GM21381 (cell line): ENCODE data around the gene SLCO4A1.
A peak's percentile ranks its signal among the peaks of the same experiment; 100 is the strongest.

Experiments used
- ATAC-seq: cut with Tn5 transposase; IDR thresholded peaks from one replicate; pipeline ENCODE4 v1.9.1; 2021; ENCODE audit warnings: mild to moderate bottlenecking, moderate library complexity; ENCODE audit not compliant: unreplicated experiment

SLCO4A1 gene

DNA sequence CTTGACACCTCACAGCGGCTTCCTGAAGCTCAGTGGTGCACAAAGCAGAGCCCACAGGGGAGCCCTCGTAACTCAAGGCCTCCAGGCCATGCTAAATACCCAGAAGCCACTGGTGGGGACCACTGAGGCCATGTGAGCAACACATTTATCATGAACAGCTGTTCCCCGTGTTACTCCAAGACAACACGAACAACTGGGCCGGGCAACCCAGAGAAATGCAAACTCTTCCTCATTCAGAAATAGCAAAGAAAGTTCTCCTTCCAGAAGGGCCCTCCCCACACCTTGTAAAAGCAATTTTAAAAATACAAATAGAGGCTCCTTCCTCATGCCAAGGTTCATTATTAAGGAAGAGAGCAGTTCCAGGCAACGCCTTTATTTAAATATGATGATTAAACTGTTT lies 36.3 kb upstream of the SLCO4A1 start:
- no peak for ATAC-seq

DNA sequence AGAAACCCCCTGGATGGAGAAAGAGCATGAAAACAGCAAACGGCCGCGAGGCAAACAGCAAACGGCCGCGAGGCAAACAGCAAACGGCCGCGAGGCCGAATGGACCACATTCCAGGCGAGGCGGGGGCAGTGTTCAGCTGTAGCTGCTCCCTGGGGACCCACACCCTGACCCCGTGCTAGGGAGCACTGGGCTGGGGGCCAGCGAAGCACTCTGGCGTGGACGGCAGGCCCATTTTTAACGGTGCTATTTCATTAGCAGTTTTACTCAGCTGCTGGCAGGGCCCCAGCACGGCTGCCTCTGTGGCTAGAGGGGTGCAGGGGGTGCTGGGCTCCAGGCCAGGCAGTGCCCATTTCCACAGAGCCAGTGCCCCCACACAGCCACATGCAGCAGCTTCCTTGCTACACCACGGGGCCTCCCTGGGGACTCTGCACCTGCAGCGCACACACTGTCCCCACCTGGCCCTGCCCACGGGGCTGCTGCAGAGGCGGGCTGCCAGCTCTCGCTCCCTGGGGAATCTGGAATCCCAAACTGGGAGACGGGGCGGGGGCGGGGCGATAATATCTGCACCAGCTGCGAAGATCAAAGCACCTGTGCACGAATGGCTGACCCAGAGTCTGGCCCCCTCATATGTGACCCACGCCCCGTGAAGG lies 35.6 kb upstream of the SLCO4A1 start:
- no peak for ATAC-seq

- ATAC-seq: no peak
These were observed 34.7 kb upstream of the SLCO4A1 start for GRCh38 chr20:62607366-62608217.

DNA sequence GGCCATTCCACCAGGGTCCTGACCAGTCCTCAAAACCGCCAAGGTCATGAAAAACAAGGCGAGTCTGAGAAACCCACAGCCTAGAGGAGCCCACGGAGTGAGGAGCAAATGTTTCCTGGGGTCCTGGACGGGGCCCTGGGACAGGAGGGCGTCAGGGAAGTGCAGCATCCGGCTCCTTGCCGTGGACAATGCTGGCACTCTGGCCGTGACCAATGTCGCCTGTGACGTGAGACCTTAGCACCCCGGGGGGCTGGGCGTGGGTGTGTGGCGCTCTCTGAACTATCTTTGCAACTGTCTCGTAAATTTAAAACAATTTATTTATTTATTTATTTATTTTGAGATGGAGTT lies 34.1 kb upstream of the SLCO4A1 start:
- no peak for ATAC-seq

DNA sequence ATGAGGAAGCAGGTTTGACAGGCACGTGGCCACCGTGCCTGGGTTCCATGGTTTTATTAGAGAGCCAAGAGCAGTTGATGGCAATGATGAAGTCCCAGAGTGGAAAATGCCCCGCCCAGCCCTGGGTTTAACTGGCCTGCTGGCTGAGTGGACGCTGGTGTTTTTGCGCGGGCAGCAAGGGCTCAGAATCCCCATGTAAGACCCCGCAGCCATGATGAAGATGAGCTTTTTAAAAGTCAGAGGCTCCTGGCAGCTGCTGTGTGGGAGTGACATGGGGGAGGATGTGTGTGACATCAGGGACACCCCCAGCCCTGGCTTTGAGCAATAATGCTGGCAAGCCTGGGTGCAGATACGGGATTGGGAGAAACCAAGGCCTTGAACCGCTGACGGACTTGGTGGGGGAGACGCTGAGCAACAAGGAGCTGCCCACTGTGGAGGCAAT lies 33.0 kb upstream of the SLCO4A1 start:
- no peak for ATAC-seq

DNA sequence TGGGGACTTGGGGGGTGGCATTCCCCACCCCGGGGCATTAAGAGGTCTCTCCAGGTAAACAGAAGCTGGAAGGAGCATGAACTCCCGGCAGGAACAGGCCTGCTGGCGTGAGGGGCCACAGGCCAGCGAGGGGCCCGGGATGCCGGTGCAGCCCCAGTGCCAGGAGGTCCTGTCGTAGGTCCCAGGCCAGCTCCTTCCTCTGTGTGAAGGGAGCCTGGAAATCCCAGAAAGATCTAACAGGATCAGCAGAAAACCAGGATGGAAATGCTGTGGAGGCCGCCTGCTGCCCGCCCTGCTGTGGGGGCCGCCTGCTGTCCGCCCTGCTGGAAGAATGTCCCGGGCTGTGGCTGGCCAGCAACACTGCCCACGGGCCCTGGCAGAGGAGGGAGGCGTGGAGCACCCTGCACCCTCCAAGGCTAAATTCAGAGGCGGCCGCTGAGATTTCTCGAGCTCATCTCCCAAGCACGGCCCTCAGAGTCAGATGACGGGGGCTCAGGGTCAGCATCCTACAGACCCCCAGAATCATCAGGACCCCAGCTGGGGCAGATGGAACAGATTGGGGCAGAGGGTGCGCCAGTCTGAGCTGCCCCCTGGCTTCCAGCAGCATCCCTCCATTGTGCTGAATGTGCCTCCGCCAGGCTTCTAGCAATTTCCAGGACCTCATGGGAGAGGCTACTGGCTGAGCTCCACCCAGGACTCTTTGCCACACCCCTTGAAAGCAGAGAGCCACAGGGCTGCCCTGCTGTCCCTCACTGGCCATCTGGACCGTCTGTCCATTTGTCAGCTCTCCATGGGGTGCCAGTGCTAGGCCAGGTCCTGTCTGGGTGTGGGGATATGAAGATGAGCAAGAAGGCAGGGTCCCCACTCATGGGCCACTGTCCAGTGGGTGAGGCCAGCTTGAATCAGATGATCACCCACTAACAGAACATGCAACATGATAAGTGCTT lies 32.2 kb upstream of the SLCO4A1 start:
- no peak for ATAC-seq

GRCh38 chr20:62611012-62611411 lies 31.3 kb upstream of the SLCO4A1 start:
- no peak for ATAC-seq

DNA sequence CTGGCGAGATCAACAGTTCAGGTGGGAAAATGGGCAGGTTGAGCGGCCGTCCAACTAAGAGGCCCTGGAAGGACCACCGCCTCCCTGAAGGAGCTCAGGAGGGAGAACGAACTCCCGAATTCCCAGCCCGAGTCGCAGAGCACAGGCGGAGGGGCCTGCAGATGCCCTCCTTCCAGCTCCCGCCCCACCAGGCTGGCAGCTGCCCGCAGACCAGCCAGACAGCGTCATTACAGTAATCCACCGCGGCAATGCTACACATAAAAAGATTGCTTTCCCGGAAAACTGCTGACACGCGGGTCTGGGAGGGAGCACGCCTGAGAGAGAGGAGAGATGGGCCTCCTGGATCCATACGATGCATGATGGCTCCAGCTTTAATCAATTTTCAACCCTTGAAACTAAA lies 30.5 kb upstream of the SLCO4A1 start:
- ATAC-seq: no peak

GRCh38 chr20:62614085-62614960 lies 28.0 kb upstream of the SLCO4A1 start:
- no peak for ATAC-seq

GRCh38 chr20:62614961-62615680 lies 27.2 kb upstream of the SLCO4A1 start:
- ATAC-seq: no peak

GRCh38 chr20:62615750-62616251 lies 26.5 kb upstream of the SLCO4A1 start:
- no peak for ATAC-seq

DNA sequence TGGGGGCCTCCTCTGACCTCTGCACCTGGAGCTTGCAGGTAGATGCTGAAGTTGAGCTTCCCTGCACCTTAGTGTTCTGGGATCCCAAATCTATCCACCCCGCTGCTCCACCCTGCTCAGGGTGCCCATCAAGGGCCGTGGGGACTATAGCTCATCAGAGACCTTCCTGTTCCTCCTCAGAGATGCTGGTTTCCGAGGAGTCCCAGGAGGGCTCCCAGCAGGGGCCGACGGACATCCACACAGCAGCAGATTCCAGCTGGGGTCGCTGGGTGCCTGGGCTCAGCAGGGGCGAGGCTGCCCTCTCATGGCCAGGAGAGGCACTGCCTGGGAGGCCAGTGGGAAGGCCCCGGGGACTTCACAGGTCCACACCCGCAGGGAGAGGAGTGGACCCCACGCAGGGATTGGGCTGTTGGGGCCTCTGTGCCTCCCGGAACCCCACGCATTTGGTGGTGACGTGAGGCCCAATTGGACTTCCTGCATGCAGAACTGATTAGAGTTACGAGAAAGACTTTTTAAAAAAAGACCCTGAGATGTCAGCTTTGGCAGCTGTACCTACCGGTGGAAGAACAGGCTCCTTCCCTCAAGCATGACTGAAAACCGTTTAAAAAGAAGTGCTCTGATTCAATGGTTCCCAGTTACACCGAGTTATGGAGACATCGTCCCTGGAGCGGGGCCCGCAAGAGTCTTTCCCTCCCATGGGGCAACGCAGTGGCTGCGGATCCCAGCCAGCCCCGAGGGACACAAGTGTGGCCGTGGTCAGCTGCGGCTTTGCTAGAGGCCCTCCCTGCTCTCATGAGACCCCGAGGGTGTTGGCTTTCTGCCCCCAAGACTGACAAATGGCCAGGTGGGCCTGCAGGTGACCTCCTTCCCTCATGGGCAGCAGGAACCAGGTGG lies 25.3 kb upstream of the SLCO4A1 start:
- ATAC-seq: peak; percentile 69

GRCh38 chr20:62617711-62618483 lies 24.4 kb upstream of the SLCO4A1 start:
- no peak for ATAC-seq

- ATAC-seq: no peak
These were observed 23.4 kb upstream of the SLCO4A1 start for GRCh38 chr20:62618611-62619529.

DNA sequence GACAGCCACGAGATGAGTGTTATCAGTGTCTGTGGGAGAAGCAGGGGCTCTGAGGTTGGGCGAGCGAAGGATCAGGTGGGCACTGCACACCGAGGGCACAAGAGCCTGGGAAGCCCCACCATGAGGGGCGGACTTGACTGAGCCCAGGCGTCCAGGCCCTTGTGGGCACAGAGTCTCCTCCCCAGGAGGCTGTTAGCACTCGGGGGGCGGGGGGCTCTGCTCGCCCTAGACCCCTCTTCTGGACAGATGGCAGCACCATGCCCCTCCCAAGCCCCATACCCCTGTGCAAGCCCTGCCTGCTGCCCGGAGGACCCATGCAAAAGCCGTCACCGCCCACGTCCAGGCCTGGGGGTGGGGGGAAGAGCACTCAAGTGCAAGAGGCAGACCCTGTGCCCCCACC lies 21.7 kb upstream of the SLCO4A1 start:
- ATAC-seq: no peak

DNA sequence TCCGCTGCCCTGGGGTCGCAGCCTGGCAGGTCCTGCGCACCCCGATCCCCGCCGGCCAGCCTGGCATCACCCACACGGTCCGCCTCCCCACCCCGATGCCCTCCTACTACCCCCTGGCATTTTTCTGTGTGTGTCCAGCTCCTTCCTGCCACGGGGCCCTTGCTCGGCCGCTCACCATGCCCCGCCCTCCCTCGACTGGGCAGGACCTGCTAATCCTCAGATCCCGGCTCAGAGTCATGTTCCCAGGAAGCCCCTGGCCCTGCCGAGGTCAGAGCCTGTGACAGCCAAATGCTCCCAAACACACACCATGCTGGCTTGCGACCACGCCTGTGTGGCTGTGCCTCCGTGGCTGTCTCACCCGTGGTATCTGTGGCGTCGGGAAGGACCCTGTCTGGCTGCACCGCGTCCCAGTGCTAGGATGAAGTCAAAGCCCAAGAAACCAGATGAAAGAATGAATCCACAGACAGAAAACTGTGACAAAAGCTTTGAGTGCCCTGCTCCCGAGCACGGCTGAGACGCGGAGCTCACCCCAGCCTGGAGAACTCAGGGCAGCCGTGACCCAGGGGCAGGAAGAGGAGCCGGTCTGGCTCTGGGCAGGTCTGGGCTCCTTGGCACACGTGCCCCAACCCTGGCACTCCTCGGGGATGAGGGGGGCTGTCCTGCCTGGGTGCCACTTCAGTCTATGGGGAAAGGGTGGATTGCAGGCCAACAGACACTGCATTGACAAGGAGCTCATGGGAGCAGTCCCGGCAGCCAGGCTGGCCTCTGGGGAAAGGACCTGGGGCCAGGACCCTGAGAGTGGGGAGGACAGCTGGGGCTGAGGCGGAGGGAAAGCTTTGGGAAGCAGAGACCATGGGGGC lies 20.8 kb upstream of the SLCO4A1 start:
- ATAC-seq: no peak
